BLaER1 (cell line): ENCODE data around the gene OSBPL6.
"Not testable (repeated sequence)": the region's sequence is repeated elsewhere in the genome, so short reads cannot be mapped to it uniquely, and the experiment has no call there.

ENCODE experiments used
- H3K27ac ChIP-seq: shearing (Covaris generic); formaldehyde crosslinking; 2 replicates; pipeline ENCODE4 v1.8.1; 2022
- H3K27me3 ChIP-seq: shearing (Covaris generic); formaldehyde crosslinking; 2 replicates; pipeline ENCODE4 v1.8.1; 2022
- H3K36me3 ChIP-seq: shearing (Covaris generic); formaldehyde crosslinking; 2 replicates; pipeline ENCODE4 v1.8.1; 2022
- H3K4me1 ChIP-seq: shearing (Covaris generic); formaldehyde crosslinking; 2 replicates; pipeline ENCODE4 v1.8.1; 2022
- H3K4me2 ChIP-seq: shearing (Covaris generic); formaldehyde crosslinking; 2 replicates; pipeline ENCODE4 v1.8.1; 2022
- H3K4me3 ChIP-seq: shearing (Covaris generic); formaldehyde crosslinking; 2 replicates; pipeline ENCODE4 v1.8.1; 2022
- H3K9ac ChIP-seq: shearing (Covaris generic); formaldehyde crosslinking; 2 replicates; pipeline ENCODE4 v1.8.1; 2022
- H3K9me3 ChIP-seq: shearing (Covaris generic); formaldehyde crosslinking; 2 replicates; pipeline ENCODE4 v1.8.1; 2022
- H4K20me1 ChIP-seq: shearing (Covaris generic); formaldehyde crosslinking; 2 replicates; pipeline ENCODE4 v1.8.1; 2022
- Cebpa-rat ChIP-seq: shearing (Covaris generic); IDR thresholded peaks from 2 replicates; pipeline ENCODE4 v1.8.1; 2022

OSBPL6 gene

GRCh38 chr2:178419123-178419522 is 224.8 kb downstream of the OSBPL6 start:
- Histone ChIP-seq H3K36me3 (peaks cover 55% of the 10 kb centered on the region), H3K9ac (no peak overlapping the region), H3K27ac (no peak overlapping the region), H3K27me3 (no peaks in the 10 kb centered on the region), H3K9me3 (peaks cover 27% of the 10 kb centered on the region), H4K20me1 (no peaks in the 10 kb centered on the region; the same call in 1 of the 2 replicates), H3K4me2 (no peak overlapping the region), H3K4me1 (peaks cover 55% of the 10 kb centered on the region), H3K4me3 (no peak overlapping the region)
- TF ChIP-seq Cebpa-rat: no peak

GRCh38 chr2:178420463-178420999 is 226.2 kb downstream of the OSBPL6 start:
- Histone ChIP-seq H3K9ac (no peak overlapping the region), H3K4me2 (no peak overlapping the region), H3K27ac (no peak overlapping the region), H3K27me3 (no peaks in the 10 kb centered on the region), H3K9me3 (peaks cover 33% of the 10 kb centered on the region), H4K20me1 (no peaks in the 10 kb centered on the region; the same call in 1 of the 2 replicates), H3K4me3 (no peak overlapping the region), H3K4me1 (peaks cover 48% of the 10 kb centered on the region), H3K36me3 (peaks cover 67% of the 10 kb centered on the region)
- no peak for TF ChIP-seq Cebpa-rat

DNA sequence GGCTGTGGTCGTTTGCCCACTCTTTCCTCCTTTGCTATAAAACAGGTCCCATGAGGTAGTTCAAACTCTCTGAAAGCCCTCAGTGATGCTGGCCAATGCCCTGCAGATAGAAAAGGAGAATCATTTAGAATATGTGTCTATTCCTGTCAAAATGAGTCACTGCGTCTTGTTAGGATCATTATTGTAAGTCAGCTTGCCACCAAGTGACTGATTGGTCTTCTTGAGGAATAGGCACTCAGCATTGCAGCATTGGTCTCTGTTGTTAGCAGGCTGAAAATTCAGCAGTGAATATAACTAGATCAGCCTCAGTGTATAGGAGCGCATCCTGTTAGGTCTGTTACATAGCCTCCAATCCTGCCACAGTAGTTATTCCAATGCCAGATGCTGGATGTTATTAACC is 227.8 kb downstream of the OSBPL6 start:
- Histone ChIP-seq H3K4me1 (peaks cover 32% of the 10 kb centered on the region), H3K4me3 (no peak overlapping the region), H3K4me2 (no peak overlapping the region), H3K27ac (no peak overlapping the region), H3K9ac (no peak overlapping the region), H3K36me3 (peaks cover 83% of the 10 kb centered on the region), H4K20me1 (peaks cover 9% of the 10 kb centered on the region; the same call in 1 of the 2 replicates), H3K27me3 (no peaks in the 10 kb centered on the region), H3K9me3 (peaks cover 36% of the 10 kb centered on the region)
- no peak for TF ChIP-seq Cebpa-rat

- H3K4me3 ChIP-seq, H3K4me2 ChIP-seq, H3K9ac ChIP-seq, H3K27ac ChIP-seq, H3K27me3 ChIP-seq: not testable (repeated sequence)
- H3K4me1 ChIP-seq: peaks cover 16% of the 10 kb centered on the region; the same call in 1 of the 2 replicates
- peaks cover 87% of the 10 kb centered on the region for H3K36me3 ChIP-seq
- H3K9me3 ChIP-seq: peaks cover 36% of the 10 kb centered on the region
- peaks cover 11% of the 10 kb centered on the region; the same call in 1 of the 2 replicates for H4K20me1 ChIP-seq
Observed at GRCh38 chr2:178423746-178424145, 229.4 kb downstream of the OSBPL6 start.

DNA sequence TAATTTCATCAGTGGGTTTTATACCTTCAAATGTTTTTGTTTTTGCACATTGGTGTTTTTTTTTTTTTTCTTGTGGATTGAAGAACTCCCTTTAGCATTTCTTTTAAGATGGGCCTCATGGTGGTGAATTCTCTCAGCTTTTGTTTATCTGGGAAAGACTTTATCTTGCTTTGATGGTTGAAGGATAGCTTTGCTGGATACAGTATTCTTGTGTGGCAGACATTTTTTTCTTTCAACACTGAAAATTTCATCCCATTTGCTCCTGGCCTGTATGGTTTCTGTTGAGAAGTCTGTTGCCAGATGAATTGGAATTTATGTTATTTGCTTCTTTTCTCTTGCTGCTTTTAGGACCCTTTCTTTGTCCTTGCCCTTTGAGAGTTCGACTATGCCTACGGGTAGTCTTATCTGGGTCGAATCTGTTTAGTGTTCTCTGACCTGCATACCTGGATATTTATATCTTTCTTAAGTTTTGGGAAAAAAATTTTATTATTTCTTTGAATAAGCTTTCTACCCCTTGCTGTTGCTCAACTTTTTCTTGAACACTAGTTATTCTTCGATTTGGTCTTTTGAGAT is 231.0 kb downstream of the OSBPL6 start:
- Histone ChIP-seq H3K4me1 (peaks cover 4% of the 10 kb centered on the region; the same call in 1 of the 2 replicates), H3K4me2 (no peak overlapping the region), H3K27me3 (no peaks in the 10 kb centered on the region), H3K27ac (no peak overlapping the region), H3K9ac (no peak overlapping the region), H3K36me3 (peaks cover 98% of the 10 kb centered on the region), H4K20me1 (peaks cover 27% of the 10 kb centered on the region), H3K4me3 (no peak overlapping the region), H3K9me3 (peaks cover 36% of the 10 kb centered on the region)
- no peak for TF ChIP-seq Cebpa-rat

- Histone ChIP-seq H3K4me2 (no peak overlapping the region), H3K36me3 (peaks cover 98% of the 10 kb centered on the region), H3K9me3 (peaks cover 36% of the 10 kb centered on the region), H3K27ac (no peak overlapping the region), H3K9ac (no peak overlapping the region), H3K4me1 (no peaks in the 10 kb centered on the region), H4K20me1 (peaks cover 36% of the 10 kb centered on the region), H3K27me3 (no peaks in the 10 kb centered on the region), H3K4me3 (no peak overlapping the region)
- no peak for TF ChIP-seq Cebpa-rat
Observed at GRCh38 chr2:178426388-178426787, 232.1 kb downstream of the OSBPL6 start.

- no peak overlapping the region for H3K4me2 ChIP-seq
- no peaks in the 10 kb centered on the region for H3K4me1 ChIP-seq
- TF ChIP-seq Cebpa-rat: no peak
- H3K36me3 ChIP-seq: peaks cover 98% of the 10 kb centered on the region
- no peaks in the 10 kb centered on the region for H3K27me3 ChIP-seq
- H3K9me3 ChIP-seq: peaks cover 26% of the 10 kb centered on the region
- peaks cover 36% of the 10 kb centered on the region for H4K20me1 ChIP-seq
- no peak overlapping the region for H3K4me3 ChIP-seq
- H3K9ac ChIP-seq: no peak overlapping the region
- no peak overlapping the region for H3K27ac ChIP-seq
Observed at GRCh38 chr2:178427458-178427857, 233.1 kb downstream of the OSBPL6 start.

GRCh38 chr2:178428396-178428806 is 234.1 kb downstream of the OSBPL6 start:
- Histone ChIP-seq H4K20me1 (peaks cover 36% of the 10 kb centered on the region), H3K4me2 (no peak overlapping the region), H3K9me3 (peaks cover 17% of the 10 kb centered on the region), H3K27ac (no peak overlapping the region), H3K27me3 (no peaks in the 10 kb centered on the region), H3K36me3 (peaks cover 98% of the 10 kb centered on the region), H3K4me1 (no peaks in the 10 kb centered on the region), H3K4me3 (no peak overlapping the region), H3K9ac (no peak overlapping the region)
- no peak for TF ChIP-seq Cebpa-rat

GRCh38 chr2:178429336-178429735 is 235.0 kb downstream of the OSBPL6 start:
- Histone ChIP-seq H3K4me2 (no peak overlapping the region), H3K4me3 (no peak overlapping the region), H3K4me1 (no peaks in the 10 kb centered on the region), H3K9me3 (peaks cover 9% of the 10 kb centered on the region), H3K27ac (no peak overlapping the region), H4K20me1 (peaks cover 36% of the 10 kb centered on the region), H3K36me3 (peaks cover 98% of the 10 kb centered on the region), H3K27me3 (no peaks in the 10 kb centered on the region), H3K9ac (no peak overlapping the region)
- TF ChIP-seq Cebpa-rat: 0 out of 2 replicates have a peak, but pooled peaks have one; percentile 36

GRCh38 chr2:178436662-178437061 is 242.3 kb downstream of the OSBPL6 start:
- no peak overlapping the region for H3K4me2 ChIP-seq
- no peak for TF ChIP-seq Cebpa-rat
- peaks cover 9% of the 10 kb centered on the region; the same call in 1 of the 2 replicates for H4K20me1 ChIP-seq
- no peaks in the 10 kb centered on the region for H3K9me3 ChIP-seq
- no peak overlapping the region for H3K4me3 ChIP-seq
- H3K27ac ChIP-seq: no peak overlapping the region
- H3K36me3 ChIP-seq: peaks cover 75% of the 10 kb centered on the region
- H3K27me3 ChIP-seq: no peaks in the 10 kb centered on the region
- no peaks in the 10 kb centered on the region for H3K4me1 ChIP-seq
- no peak overlapping the region for H3K9ac ChIP-seq
